GM19025 (cell line): ENCODE data around the gene OR12D2.
"Not testable (repeated sequence)": the region's sequence is repeated elsewhere in the genome, so short reads cannot be mapped to it uniquely, and the experiment has no call there.

Source experiments
- ATAC-seq: cut with Tn5 transposase; IDR thresholded peaks from one replicate; pipeline ENCODE4 v1.9.1; 2021; ENCODE audit warnings: mild to moderate bottlenecking, low read depth, moderate library complexity; ENCODE audit not compliant: unreplicated experiment

Gene OR12D2, protein sequence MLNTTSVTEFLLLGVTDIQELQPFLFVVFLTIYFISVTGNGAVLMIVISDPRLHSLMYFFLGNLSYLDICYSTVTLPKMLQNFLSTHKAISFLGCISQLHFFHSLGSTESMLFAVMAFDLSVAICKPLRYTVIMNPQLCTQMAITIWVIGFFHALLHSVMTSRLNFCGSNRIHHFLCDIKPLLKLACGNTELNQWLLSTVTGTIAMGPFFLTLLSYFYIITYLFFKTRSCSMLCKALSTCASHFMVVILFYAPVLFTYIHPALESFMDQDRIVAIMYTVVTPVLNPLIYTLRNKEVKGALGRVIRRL

DNA sequence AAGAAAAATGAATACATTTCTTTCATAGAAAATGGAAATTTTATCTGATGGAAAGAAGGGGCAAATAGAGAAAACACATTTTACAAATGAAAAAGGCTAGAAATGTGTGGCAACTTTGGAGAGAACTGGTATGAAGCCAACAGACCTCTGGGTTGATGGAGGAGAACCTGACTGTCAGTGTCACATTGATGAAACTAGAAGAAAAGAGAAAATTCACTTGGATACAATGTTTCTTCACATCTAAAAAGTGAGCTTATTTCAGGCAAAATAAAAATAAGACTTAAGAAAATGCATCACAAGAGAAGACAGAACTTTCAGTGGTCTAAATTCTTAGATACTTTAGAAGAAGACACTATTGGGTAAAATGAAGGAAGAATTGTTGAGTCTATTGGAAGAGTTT, at the start of gene OR12D2:
OR12D2 (plus strand) TSS at position 301 of the 400 bp plus-strand sequence. CDS start 1,069 bp downstream, outside the sequence.
- ATAC-seq = no peak

DNA sequence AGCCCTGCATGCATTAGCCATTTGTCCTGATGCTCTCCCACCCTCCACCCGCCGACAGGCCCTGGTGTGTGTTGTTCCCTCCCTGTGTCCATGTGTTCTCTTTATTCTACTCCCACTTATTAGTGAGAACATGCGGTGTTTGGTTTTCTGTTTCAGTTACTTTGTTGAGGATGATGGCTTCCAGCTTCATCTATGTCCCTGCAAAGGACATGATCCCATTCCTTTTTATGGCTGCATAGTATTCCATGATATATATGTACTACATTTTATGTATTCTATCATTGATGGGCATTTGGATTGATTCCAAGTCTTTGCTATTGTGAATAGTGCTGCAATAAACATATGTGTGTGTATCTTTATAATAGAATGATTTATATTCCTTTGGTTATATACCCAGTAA, 46.1 kb upstream of the OR12D2 start:
- not testable (repeated sequence) for ATAC-seq

DNA sequence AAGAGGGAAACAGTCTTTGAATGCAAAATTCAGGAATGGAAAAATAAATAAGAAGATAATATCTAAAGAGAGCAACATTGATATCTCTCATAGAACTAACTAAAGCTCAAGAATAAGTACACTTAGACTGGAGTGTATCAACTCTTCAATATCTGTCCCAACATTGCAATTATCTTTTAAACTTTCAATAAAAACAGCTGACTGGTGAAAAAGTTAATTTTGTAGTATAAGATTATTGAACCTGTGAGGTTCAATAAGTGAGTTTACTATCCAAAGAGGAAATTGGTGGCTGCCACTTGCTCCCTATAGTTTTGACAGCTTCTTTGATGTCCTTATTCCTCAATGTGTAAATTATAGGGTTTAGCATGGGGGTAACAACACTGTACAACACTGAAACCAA, 40.5 kb upstream of the OR12D2 start:
- no peak for ATAC-seq

DNA sequence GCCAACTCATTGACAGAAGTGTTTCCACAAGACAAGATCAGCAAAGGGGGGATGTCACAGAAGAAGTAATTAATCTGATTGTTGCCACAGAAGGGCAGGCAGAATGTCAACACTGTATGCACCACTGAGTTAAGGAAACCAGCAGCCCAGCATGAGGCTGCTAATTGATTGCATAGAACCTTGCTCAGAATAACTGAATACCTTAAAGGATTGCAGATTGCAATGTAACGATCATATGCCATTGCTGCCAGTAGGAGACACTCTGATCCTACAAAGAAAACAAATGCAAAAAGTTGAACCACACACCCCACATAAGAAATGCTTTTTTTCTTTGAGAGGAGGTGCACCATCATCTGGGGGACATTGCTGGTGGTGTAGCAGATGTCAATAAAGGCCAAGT, 39.8 kb upstream of the OR12D2 start:
- ATAC-seq = no peak

DNA sequence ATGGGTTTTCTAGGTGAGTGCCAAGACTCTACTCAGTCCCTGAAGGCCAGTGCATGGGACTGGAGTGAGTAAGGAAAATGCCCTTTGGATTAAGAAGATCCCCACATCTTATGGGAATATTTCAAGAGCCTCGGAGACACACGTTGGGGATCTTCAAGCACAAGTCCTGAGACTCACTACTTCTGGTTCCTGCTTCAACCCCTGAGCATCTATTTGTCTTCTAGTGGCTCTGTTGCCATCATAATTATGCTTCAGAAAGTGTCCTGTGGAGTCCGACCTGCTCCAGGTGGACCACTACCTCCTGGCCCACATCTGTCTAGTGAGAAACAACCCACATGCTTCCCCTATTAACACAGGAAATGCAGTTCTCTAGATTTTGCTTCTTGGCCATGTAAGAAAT, 26.7 kb upstream of the OR12D2 start, which contains the start of gene OR5V1:
OR5V1 (minus strand) TSS at position 101 of the 400 bp plus-strand sequence. CDS start 12,670 bp downstream, outside the sequence.
- ATAC-seq = no peak

DNA sequence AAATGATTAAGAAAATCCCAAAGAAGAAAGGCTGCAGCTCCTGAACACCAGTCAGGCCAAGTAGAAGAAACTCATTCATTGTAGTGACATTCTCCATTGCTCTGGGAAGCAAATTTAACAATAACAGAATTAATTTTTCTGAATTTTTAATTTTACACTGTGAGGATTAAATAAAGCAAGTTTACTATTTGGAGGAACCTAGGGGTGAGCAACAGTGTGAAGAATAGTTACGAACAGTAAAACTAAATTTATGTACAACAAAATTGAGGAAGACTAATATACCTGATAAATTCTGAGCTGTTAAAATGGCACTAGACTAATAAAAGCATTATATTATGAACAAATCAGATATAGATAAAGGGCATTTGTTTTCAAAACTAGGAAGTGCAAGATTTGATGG, 20.2 kb upstream of the OR12D2 start, which contains the start of gene OR12D3:
OR12D3 (minus strand) TSS at position 101 of the 400 bp plus-strand sequence; CDS start at position 97, 4 bp downstream.
- ATAC-seq = no peak

DNA sequence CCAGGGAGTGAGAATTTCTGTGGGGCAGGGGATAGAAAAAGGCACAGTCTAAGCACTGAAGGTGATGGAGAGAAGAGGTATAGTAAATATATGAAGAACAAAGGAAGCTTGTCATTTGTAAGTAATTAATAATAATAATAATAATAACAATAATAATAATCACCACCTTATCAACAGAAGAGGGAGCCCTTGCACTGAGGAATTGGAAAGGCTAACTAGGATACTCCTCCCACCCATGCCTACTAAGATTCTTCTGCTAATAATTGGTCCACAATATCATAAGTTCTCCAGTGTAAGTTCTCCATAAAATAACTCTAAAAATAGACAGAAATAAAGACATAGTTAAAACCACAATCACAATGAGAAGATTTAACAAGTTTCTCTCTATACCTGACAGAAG, 19.4 kb upstream of the OR12D2 start:
- no peak for ATAC-seq

DNA sequence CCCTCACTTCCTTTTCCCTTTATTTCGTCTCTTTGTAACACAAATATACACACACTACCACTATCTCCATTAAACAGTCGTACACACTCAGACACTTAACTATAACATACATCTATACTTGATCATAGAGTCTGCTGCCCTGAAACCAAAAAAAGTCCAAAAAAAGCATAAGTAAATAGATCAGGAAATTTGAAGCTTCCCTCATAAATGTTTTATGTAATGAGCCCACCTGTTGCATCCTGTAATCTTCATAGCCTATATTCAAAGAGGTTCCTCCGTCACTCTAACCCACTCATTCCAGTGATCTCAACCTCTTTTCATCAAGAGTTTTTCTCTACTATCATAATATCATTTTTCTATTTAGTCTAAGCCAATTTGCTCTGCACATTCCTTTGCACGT, 6.9 kb upstream of the OR12D2 start:
- ATAC-seq = no peak

DNA sequence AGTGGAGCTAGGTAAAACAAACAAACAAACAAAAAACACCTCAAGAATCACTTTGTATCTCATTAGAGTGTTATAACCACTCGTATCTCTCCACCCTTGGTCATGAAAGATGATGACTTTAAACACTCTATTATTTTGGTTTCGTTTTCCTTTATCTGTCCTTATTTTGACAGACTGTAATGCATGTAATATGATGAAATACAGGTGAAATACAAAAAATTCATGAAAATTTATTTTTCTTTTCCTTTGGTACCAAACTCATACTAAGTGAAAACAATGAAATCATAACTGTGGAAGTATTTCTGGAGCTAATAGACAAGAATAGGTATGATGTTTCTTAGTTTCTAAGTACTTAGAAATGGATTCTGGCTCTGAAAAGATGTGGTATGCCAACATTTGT, 4.1 kb downstream of the OR12D2 start:
- ATAC-seq = no peak

DNA sequence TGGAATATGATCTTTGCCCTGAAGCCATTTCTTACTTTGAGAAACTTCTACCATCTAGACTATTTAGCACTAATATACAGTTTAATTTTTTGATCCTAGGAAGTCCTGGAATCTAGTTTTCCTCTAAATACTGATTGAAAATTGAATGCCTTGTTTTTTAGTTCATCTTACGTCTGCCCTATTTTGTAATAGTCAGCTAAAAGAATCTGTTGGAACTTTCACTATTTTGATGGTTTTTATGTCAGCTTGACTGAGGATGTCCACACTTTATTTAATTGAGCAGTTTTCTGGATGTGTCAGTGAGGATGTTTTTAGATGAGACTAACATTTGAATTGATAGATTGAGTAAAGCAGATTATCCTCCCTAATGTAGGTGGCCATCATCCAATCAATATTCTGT, 8.4 kb downstream of the OR12D2 start:
- no peak for ATAC-seq

DNA sequence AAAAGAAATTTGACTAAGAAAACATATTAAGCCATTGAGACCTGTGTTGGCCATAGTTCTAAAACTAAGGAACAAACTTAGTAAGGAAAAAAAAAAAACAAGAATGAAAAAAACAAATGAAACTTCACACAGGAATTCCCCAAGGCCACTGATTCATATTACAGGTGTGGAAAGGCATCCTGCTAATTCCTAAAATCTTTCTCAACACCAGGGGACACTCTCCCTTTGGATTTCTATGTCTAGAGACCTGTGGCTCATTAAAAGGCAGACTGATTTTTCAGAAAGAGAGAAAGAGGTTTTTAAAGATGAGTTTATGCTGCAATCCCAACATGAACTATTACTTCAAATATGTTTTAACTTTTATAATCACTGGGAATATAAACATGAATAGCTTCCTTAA, 19.2 kb downstream of the OR12D2 start, which contains the start of gene OR12D1:
OR12D1 (plus strand) TSS at position 341 of the 400 bp plus-strand sequence.
- no peak for ATAC-seq

DNA sequence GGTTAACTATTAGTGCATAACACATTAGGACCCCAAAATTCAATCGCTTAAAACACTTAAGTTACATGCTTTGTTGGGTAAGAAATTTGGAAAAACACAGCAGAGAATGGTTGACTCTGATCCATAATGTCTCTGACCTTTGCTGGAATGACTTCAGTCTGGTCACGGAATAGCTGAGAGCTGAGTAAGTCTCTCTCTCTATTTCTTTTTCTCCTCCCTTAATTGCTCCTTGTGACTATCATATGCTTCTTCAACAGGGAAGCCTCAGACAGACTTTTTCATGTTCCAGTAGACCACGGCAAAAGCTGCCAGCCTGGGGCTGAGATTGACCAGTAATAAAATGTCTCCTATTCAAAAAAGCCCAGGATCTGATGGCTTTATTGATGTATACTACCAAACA, 24.1 kb downstream of the OR12D2 start:
- ATAC-seq = no peak

DNA sequence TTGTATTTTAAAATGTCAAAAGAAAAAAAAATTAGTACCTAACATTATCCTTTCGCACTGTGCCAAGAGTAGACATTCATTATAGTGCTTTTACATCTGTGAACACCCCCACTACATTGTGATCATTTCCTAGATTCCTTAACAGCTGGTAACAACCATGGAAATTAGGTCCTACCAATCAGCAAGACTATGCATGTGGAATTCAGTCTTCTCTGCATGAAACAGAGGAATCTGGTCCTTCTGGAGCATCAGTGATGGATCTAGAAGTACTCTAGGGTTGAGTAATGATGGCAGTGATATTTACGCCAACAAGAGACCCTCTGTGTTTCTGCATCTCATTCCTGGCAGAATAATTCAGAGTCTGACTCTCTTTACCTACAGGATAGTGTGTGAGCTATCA, 28.7 kb downstream of the OR12D2 start:
- ATAC-seq = no peak

DNA sequence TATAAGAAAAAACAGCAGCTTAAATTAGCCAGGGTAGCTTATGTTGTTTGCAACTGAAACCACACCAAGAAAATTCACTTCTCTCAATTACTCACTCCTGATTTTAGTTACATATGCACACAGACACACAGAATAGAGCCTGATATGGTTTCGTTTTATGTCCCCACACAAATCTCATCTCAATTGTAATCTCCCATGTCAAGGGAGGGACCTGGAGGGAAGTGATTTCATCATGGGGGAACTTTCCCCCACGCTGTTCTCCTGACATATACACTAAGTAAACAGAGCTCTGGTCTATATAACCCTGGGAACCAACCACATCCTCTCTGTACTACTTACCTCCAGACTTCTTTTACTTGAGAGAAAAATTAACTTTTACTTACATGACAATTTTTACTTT, 29.1 kb downstream of the OR12D2 start:
- no peak for ATAC-seq

DNA sequence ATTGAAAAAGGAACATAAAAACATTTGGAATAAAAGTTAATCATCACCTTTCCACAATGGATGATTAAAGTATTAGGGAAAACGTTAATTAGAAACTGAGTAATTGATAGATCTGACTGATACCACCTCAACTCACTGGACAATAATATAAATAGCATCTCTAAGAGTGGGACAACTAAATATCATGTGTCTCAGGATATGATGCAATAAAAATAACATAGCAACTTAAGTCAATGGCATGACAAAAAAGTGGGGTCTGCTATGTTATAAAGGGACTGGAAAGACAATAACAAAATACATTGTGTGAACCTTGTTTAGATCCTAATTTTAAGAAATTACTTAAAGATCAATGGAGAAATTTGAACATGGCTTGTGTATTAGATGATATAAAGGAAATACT, 29.6 kb downstream of the OR12D2 start:
- no peak for ATAC-seq

DNA sequence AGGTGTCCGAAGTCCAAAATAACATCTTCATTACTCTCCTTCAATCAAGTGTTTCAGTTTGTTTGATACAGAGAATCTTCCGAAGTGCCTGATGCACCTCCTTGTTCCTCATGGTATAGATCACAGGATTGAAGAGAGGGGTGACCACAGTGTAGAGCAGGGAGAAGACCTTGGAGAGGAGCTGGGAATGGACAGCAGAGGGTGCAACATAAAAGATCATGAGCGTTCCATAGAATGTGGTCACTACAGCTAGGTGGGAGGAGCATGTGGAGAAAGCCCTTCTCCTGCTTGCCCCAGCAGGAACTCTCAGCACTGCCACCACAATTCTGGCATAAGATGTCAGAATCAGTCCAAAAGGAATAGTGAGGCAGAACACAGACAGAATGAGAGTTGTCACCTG, 31.2 kb downstream of the OR12D2 start:
- ATAC-seq = no peak

DNA sequence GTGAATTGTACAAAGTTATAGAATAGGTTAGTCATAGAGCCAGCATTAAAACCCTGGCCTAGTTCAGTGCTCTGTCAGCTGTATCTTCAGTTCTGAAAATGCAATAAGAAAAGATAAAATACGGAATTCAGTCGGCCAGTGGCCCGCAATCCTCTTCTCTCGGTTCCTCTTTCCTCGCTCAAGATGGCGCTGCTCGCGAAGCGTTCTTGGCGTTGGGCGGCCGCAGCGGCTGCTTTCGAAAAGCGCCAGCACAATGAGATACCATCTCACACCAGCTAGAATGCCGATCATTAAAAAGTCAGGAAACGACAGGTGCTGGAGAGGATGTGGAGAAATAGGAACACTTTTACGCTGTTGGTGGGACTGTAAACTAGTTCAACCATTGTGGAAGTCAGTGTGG, 41.3 kb downstream of the OR12D2 start:
- not testable (repeated sequence) for ATAC-seq

DNA sequence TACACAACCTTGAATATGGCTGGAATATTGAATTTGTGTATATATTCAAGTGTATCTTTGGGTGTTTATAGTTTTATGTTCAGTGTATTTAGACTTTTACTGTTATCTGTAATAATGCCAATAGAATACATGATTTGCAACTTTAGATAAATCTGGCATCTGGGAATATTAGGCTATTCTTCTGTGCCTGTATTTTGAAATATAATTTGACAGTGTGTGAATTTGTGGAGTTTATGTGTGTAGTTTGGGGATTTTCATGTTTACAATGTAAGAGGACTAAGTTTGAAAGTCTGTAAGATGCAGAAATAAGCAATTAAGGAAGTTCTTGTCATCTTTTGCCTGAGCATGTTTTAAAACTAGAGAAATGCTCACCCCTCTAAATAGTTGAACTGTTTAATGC, 43.6 kb downstream of the OR12D2 start, which contains the start of gene OR10C1:
OR10C1 (plus strand) TSS at position 301 of the 400 bp plus-strand sequence. CDS start 710 bp downstream, outside the sequence.
- ATAC-seq = no peak

DNA sequence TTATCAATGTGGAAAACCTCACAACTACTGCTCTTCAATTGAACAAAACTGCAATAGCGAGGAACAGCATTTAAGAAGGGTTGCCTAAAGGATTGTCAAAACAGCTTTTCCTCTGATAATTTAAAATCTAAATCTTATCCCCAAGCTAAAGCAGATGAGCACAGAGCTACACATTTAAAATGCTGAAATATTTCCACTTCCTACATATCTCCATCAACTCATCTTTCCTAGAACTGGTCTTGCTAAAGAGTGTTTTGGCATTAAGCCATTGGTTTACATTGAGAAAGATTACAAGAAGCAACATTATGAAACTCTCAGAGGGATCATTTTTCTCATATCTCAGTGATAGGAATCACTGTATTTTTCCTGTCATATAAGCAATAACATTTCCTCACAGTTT, 47.3 kb downstream of the OR12D2 start:
- ATAC-seq = no peak

DNA sequence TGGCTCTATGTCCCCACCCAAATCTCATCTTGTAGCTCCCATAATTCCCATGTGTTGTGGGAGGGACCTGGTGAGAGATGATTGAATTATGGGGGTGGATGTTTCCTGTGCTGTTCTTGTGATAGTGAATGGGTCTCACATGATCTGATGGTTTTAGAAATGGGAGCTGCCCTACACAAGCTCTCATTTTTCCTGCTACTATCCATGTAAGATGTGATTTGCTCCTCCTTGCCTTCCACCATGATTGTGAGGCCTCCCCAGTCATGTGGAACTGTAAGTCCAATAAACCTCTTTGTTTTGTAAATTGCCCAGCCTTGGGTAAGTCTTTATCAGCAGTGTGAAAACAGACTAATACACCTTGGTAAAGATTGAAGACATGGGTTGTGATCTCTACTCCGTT, 48.6 kb downstream of the OR12D2 start:
- not testable (repeated sequence) for ATAC-seq
